Right lobe of liver (tissue), 6 donors: ENCODE results near the gene CENPX. TPM values are rescaled to one million over a fixed set of nuclear protein-coding genes. Genes with fewer than 3 reads are reported as not detected.
"Not testable (repeated sequence)": the region's sequence is repeated elsewhere in the genome, so short reads cannot be mapped to it uniquely, and the experiment has no call there.

ENCODE experiments used
- ATAC-seq, 4 donors: fragments of 200-7000 bp; cut with Tn5 transposase; one replicate each; pipeline ENCODE4 v1.9.1; 2020; ENCODE audit warnings: mild to moderate bottlenecking in 4 of 4, moderate library complexity in 4 of 4
- DNase-seq, 3 donors: peaks; one replicate each; pipeline ENCODE4 v3.0.0-alpha.2; 2020
- H3K27ac ChIP-seq, 3 donors: fragments of 200-600 bp; one replicate each; pipeline ENCODE4 v1.8.0; 2022
- H3K27me3 ChIP-seq, 2 donors: fragments of 200-600 bp; one replicate each; pipeline ENCODE4 v1.8.0; 2022
- H3K36me3 ChIP-seq, 4 donors: fragments of 200-600 bp; sonication (generic) in 1 of 4; one replicate each; pipeline versions ENCODE4 v1.5.1 to v1.8.0; 2017 to 2022; ENCODE audit warnings: control low read depth in 1 of 4
- H3K4me1 ChIP-seq, 4 donors: fragments of 200-600 bp; sonication (generic) in 1 of 4; one replicate each; pipeline versions ENCODE4 v1.5.1 to v1.8.0; 2017 to 2022; ENCODE audit warnings: control low read depth in 1 of 4
- H3K4me3 ChIP-seq, 3 donors: fragments of 200-600 bp; one replicate each; pipeline ENCODE4 v1.8.0; 2022
- H3K9me3 ChIP-seq, 4 donors: fragments of 200-600 bp; sonication (generic) in 1 of 4; one replicate each; pipeline versions ENCODE4 v1.5.1 to v1.8.0; 2017 to 2022; ENCODE audit warnings: control low read depth in 1 of 4
- POLR2A ChIP-seq: fragments of 450-650 bp; IDR thresholded peaks from one replicate; pipeline ENCODE4 v1.6.1; 2017; ENCODE audit warnings: antibody characterized with exemption, mild to moderate bottlenecking
- WGBS: methylation state at CpG from one replicate; pipeline ENCODE4 v1.1.6; 2018; ENCODE audit warnings: low coverage, low lambda C conversion rate; ENCODE audit not compliant: insufficient coverage; ENCODE audit errors: missing lambda C conversion rate; 5-methylcytosine and 5-hydroxymethylcytosine counted together
- intact Hi-C, 2 donors: fragments of 100-400 bp; cut with DNase I; formaldehyde crosslinking; loops; one replicate each; pipeline versions ENCODE4 v1.11.2 to v1.14.1; 2022
- total RNA-seq, 6 experiments: library from RNA; depleted of rRNA in 2 of 6; stranded (reverse); fragments of >200 nt in 2 of 6; fragmentation: NEBNext Ultra II Directional in 3 of 6; extraction: Animal tissue kit (Norgen Biotek cat#: 25700) in 3 of 6; gene quantifications; one replicate each; pipeline versions ENCODE4 v1.1.0 to v1.2.4, GENCODE V29; 2016 to 2023
- TF ChIP-seq, protein P1 (sequence below), 4 donors: fragments of 200-600 bp in 3 of 4; fragments of 450-650 bp in 1 of 4; IDR thresholded peaks; one replicate each; pipeline versions ENCODE4 v1.5.1 to v1.8.0; 2016 to 2022; ENCODE audit warnings: antibody characterized with exemption in 4 of 4, mild to moderate bottlenecking in 2 of 4
- donor health status: DM: no; HTN: yes; CAD: no.
- donor health status: DM: no; HTN: no; CAD: no.
- donor health status: DM: no; HTN: no; CAD: no.
- donor health status: DM: no; HTN: yes; CAD: no.
- donor health status: DM: no; HTN: yes; CAD: no.

Gene CENPX
- total RNA-seq, 6 experiments from 2014 or later: 27.3 to 81.1 (median 47.8) TPM

DNA sequence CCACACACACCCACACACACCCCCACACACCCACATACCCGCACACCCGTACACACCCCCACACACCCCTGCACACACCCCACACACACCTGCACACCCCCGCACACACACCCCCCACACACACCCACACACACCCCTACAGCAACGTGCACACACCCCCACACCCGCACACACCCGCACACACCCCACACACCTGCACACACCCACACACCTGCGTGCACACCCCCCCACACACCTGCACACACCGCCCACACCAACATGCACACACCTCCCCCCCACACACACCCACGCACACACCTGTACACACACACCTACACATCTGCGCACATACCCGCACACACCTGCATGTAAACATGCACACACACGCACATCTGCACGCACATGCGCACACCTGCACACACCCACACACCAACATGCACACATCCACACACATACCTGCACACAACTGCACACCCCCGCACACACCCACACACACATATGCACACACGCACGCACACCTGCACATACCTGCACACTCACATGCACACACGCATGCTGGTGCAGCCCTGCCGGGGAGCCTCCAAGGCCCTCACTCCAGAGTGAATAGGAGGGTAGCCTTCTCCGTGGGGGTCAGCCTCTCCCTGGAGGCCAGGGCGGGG lies 37.8 kb downstream of the CENPX start:
- peaks cover 0 to 30% (median 11%) of the 10 kb centered on the region in 4 donors for H3K36me3 ChIP-seq

DNA sequence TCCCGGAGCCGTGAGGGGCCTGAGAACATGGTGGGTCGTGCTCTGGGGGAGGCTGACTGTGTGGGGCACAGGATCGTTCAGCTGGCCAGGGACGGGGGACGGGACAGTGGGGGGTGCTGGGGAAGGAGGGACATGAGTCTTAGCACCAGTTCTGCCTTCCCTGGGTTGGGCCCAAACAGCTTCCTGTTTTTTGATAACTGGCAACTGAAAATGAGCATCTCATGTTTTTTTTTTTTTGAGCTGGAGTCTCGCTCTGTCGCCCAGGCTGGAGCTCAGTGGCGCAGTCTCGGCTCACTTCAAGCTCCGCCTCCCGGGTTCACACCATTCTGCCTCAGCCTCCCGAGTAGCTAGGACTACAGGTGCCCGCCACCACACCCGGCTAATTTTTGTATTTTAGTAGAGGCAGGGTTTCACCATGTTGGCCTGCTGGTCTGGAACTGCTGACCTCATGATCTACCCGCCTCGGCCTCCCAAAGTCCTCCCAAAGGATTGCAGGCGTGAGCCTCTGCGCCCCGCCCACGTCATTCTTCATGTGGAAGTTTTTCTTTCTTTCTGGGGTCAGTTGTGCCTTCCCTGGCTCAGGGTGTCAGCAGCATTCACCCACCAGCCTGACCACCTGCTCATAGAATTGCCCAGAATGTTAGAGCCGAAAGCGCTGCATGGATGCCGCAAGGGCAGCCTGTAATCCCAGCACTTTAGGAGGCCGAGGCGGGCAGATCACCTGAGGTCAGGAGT lies 38.9 kb downstream of the CENPX start:
- intact Hi-C loops: no loop called here
- no peak overlapping the region for H3K4me3 ChIP-seq
- H3K27ac ChIP-seq: no peak overlapping the region
- ATAC-seq (no peak), DNase-seq (no peak)
- peaks cover 0 to 30% (median 12%) of the 10 kb centered on the region in 4 donors for H3K36me3 ChIP-seq
- H3K9me3 ChIP-seq: no peaks in the 10 kb centered on the region
- H3K27me3 ChIP-seq: no peaks in the 10 kb centered on the region
- peaks cover 0 to 16% (median 4%) of the 10 kb centered on the region in 4 donors for H3K4me1 ChIP-seq
- TF ChIP-seq, protein P1, sequence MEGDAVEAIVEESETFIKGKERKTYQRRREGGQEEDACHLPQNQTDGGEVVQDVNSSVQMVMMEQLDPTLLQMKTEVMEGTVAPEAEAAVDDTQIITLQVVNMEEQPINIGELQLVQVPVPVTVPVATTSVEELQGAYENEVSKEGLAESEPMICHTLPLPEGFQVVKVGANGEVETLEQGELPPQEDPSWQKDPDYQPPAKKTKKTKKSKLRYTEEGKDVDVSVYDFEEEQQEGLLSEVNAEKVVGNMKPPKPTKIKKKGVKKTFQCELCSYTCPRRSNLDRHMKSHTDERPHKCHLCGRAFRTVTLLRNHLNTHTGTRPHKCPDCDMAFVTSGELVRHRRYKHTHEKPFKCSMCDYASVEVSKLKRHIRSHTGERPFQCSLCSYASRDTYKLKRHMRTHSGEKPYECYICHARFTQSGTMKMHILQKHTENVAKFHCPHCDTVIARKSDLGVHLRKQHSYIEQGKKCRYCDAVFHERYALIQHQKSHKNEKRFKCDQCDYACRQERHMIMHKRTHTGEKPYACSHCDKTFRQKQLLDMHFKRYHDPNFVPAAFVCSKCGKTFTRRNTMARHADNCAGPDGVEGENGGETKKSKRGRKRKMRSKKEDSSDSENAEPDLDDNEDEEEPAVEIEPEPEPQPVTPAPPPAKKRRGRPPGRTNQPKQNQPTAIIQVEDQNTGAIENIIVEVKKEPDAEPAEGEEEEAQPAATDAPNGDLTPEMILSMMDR (IDR thresholded peaks at IDR 0.05): no peak
- TF ChIP-seq POLR2A: no peak
- 85% methylated on average over 15 of the region's 26 CpGs for WGBS

More for the DNA sequence above, 37.8 kb downstream of the CENPX start:
- TF ChIP-seq, protein P1 (IDR thresholded peaks at IDR 0.05): no peak
- no peak for TF ChIP-seq POLR2A
- intact Hi-C loops: no loop called here
- no peak overlapping the region for H3K4me3 ChIP-seq
- H3K9me3 ChIP-seq: no peaks in the 10 kb centered on the region
- WGBS: 95% methylated on average over 12 of the region's 21 CpGs
- peaks cover 0 to 6% (median 0%) of the 10 kb centered on the region in 4 donors for H3K4me1 ChIP-seq
- DNase-seq (no peak), ATAC-seq (no peak)
- H3K27me3 ChIP-seq: no peaks in the 10 kb centered on the region
- H3K27ac ChIP-seq: no peak overlapping the region

DNA sequence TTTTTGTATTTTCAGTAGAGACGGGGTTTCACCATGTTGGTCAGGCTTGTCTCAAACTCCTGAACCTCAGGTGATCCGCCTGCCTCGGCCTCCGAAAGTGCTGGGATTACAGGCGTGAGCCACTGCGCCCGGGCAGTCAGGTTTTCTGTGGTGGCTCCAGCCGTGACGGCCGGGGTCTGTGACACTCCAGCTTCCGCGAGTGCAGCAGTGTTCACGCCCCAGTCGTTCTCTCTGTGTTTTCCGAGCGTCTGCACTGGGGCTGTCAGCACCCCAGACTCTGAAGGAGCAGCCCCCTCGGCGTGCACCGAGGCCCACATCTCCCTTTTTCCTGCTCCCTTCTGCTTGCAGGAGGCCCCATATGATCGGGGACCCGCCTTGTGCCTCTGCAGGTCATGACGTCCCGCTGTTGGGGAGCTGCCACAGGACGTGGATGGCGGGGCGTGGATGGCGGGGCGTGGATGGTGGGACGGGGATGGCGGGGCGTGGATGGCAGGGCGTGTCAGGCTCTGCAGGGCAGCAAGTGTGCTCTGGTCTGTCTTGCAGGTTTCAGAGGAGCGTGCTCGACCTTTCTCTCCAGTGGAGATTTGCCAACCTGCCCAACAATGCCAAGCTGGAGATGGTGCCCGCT lies 39.6 kb downstream of the CENPX start:
- H3K36me3 ChIP-seq: peaks cover 0 to 30% (median 12%) of the 10 kb centered on the region in 4 donors
- H3K27ac ChIP-seq: no peak overlapping the region
- H3K4me3 ChIP-seq: no peak overlapping the region
- DNase-seq (no peak), ATAC-seq (no peak)
- TF ChIP-seq, protein P1 (IDR thresholded peaks at IDR 0.05): no peak
- TF ChIP-seq POLR2A: no peak
- 95% methylated on average over 7 of the region's 35 CpGs for WGBS
- no peaks in the 10 kb centered on the region for H3K27me3 ChIP-seq
- peaks cover 0 to 21% (median 6%) of the 10 kb centered on the region in 4 donors for H3K4me1 ChIP-seq
- intact Hi-C loops: no loop called here
- no peaks in the 10 kb centered on the region for H3K9me3 ChIP-seq

DNA sequence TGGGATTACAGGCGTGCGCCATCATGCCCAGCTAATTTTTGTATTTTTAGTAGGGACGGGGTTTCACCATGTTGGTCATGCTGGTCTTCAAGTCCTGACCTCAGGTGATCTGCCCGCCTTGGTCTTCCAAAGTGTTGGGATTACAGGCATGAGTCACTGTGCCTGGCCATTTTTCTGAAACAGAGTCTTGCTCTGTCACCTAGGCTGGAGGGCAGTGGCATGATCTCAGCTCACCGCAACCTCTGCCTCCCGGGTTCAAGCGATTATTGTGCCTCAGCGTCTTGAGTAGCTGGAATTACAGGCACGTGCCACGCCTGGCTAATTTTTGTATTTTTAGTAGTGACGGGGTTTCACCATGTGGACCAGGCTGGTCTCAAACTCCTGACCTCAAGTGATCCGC lies 41.2 kb downstream of the CENPX start:
- H3K27ac ChIP-seq, ATAC-seq, H3K4me3 ChIP-seq, H3K27me3 ChIP-seq, intact Hi-C loops, H3K9me3 ChIP-seq, DNase-seq: not testable (repeated sequence)
- peaks cover 0 to 26% (median 11%) of the 10 kb centered on the region in 4 donors for H3K36me3 ChIP-seq
- WGBS: 89% methylated on average over 4 of the region's 12 CpGs
- H3K4me1 ChIP-seq: peaks cover 0 to 27% (median 8%) of the 10 kb centered on the region in 4 donors
